ENCODE results near the gene EIF5.

The EIF5 gene

GRCh38 chr14:103296007-103296406 lies 38.0 kb upstream of the EIF5 start:
- Histone ChIP-seq H3K4me3 (no peak overlapping the region), H3K4me1 (no peaks in the 10 kb centered on the region), H3K27me3 (ENCODE audit: low read depth) (no peaks in the 10 kb centered on the region), H3K9me3 (no peaks in the 10 kb centered on the region), H3K36me3 (replicated peaks) (no peaks in the 10 kb centered on the region)
- DNase-seq (ENCODE audit: low spot score in 2 of 2), result no peak
- in situ Hi-C loops (cut with MboI; ENCODE audit: low sequenced_read_pairs), result loop anchor here (25.0 kb wide), 1 partner anchor 609 kb away; no protein-coding TSS in a partner anchor

- no peak for DNase-seq (ENCODE audit: low spot score in 2 of 2)
- in situ Hi-C loops (cut with MboI; ENCODE audit: low sequenced_read_pairs), result loop anchor here (25.0 kb wide), 1 partner anchor 610 kb away; no protein-coding TSS in a partner anchor
- H3K4me1 ChIP-seq, result no peaks in the 10 kb centered on the region
- H3K4me3 ChIP-seq, result no peak overlapping the region
- H3K36me3 ChIP-seq (replicated peaks), result no peaks in the 10 kb centered on the region
- no peaks in the 10 kb centered on the region for H3K27me3 ChIP-seq (ENCODE audit: low read depth)
- no peaks in the 10 kb centered on the region for H3K9me3 ChIP-seq
These were observed 37.0 kb upstream of the EIF5 start for GRCh38 chr14:103296987-103297386.

GRCh38 chr14:103298620-103299019 lies 35.4 kb upstream of the EIF5 start:
- H3K4me1 ChIP-seq, result no peaks in the 10 kb centered on the region
- no peaks in the 10 kb centered on the region for H3K9me3 ChIP-seq
- H3K27me3 ChIP-seq (ENCODE audit: low read depth), result no peaks in the 10 kb centered on the region
- in situ Hi-C loops (cut with MboI; ENCODE audit: low sequenced_read_pairs), result loop anchor here (25.0 kb wide), 1 partner anchor 611 kb away; no protein-coding TSS in a partner anchor
- DNase-seq (ENCODE audit: low spot score in 2 of 2), result no peak
- H3K4me3 ChIP-seq, result no peak overlapping the region
- no peaks in the 10 kb centered on the region for H3K36me3 ChIP-seq (replicated peaks)

GRCh38 chr14:103301512-103302354 lies 32.3 kb upstream of the EIF5 start:
- H3K36me3 ChIP-seq (replicated peaks), result no peaks in the 10 kb centered on the region
- in situ Hi-C loops (cut with MboI; ENCODE audit: low sequenced_read_pairs), result no loop called here
- no peak overlapping the region for H3K4me3 ChIP-seq
- no peak for DNase-seq (ENCODE audit: low spot score in 2 of 2)
- H3K27me3 ChIP-seq (ENCODE audit: low read depth), result 0 out of 2 replicates have a peak, but pooled peaks cover 3% of the 10 kb centered on the region
- H3K4me1 ChIP-seq, result no peaks in the 10 kb centered on the region
- no peaks in the 10 kb centered on the region for H3K9me3 ChIP-seq

- no peaks in the 10 kb centered on the region for H3K4me1 ChIP-seq
- 0 out of 2 replicates have a peak, but pooled peaks cover 3% of the 10 kb centered on the region for H3K27me3 ChIP-seq (ENCODE audit: low read depth)
- DNase-seq (ENCODE audit: low spot score in 2 of 2), result no peak
- in situ Hi-C loops (cut with MboI; ENCODE audit: low sequenced_read_pairs), result no loop called here
- no peak overlapping the region for H3K4me3 ChIP-seq
- no peaks in the 10 kb centered on the region for H3K9me3 ChIP-seq
- H3K36me3 ChIP-seq (replicated peaks), result no peaks in the 10 kb centered on the region
These were observed 31.1 kb upstream of the EIF5 start for GRCh38 chr14:103302966-103303365.

GRCh38 chr14:103304706-103305105 lies 29.3 kb upstream of the EIF5 start:
- no peak for DNase-seq (ENCODE audit: low spot score in 2 of 2)
- in situ Hi-C loops (cut with MboI; ENCODE audit: low sequenced_read_pairs), result no loop called here
- H3K4me1 ChIP-seq, result no peaks in the 10 kb centered on the region
- 0 out of 2 replicates have a peak, but pooled peaks cover 3% of the 10 kb centered on the region for H3K27me3 ChIP-seq (ENCODE audit: low read depth)
- no peak overlapping the region for H3K4me3 ChIP-seq
- H3K9me3 ChIP-seq, result no peaks in the 10 kb centered on the region
- no peaks in the 10 kb centered on the region for H3K36me3 ChIP-seq (replicated peaks)

- in situ Hi-C loops (cut with MboI; ENCODE audit: low sequenced_read_pairs), result no loop called here
These were observed 25.1 kb upstream of the EIF5 start for GRCh38 chr14:103308717-103309616.

GRCh38 chr14:103310576-103311095 lies 23.4 kb upstream of the EIF5 start:
- Histone ChIP-seq H3K4me3 (no peak overlapping the region), H3K36me3 (replicated peaks) (no peaks in the 10 kb centered on the region), H3K9me3 (no peaks in the 10 kb centered on the region), H3K4me1 (no peaks in the 10 kb centered on the region), H3K27me3 (ENCODE audit: low read depth) (no peaks in the 10 kb centered on the region)
- in situ Hi-C loops (cut with MboI; ENCODE audit: low sequenced_read_pairs), result no loop called here
- DNase-seq (ENCODE audit: low spot score in 2 of 2), result no peak

More at GRCh38 chr14:103308717-103309616, 25.1 kb upstream of the EIF5 start:
- Histone ChIP-seq H3K9me3 (no peaks in the 10 kb centered on the region), H3K27me3 (ENCODE audit: low read depth) (0 out of 2 replicates have a peak, but pooled peaks cover 3% of the 10 kb centered on the region), H3K36me3 (replicated peaks) (no peaks in the 10 kb centered on the region), H3K4me1 (no peaks in the 10 kb centered on the region), H3K4me3 (no peak overlapping the region)
- no peak for DNase-seq (ENCODE audit: low spot score in 2 of 2)

- no peak for DNase-seq (ENCODE audit: low spot score in 2 of 2)
- H3K4me1 ChIP-seq, result no peaks in the 10 kb centered on the region
- in situ Hi-C loops (cut with MboI; ENCODE audit: low sequenced_read_pairs), result no loop called here
These were observed 22.7 kb upstream of the EIF5 start for GRCh38 chr14:103311171-103311997.

GRCh38 chr14:103312006-103312635 lies 21.9 kb upstream of the EIF5 start:
- H3K36me3 ChIP-seq (replicated peaks), result no peaks in the 10 kb centered on the region
- DNase-seq (ENCODE audit: low spot score in 2 of 2), result no peak
- no peaks in the 10 kb centered on the region for H3K27me3 ChIP-seq (ENCODE audit: low read depth)
- H3K4me1 ChIP-seq, result no peaks in the 10 kb centered on the region
- no peaks in the 10 kb centered on the region for H3K9me3 ChIP-seq
- H3K4me3 ChIP-seq, result no peak overlapping the region
- in situ Hi-C loops (cut with MboI; ENCODE audit: low sequenced_read_pairs), result no loop called here

More at GRCh38 chr14:103311171-103311997, 22.7 kb upstream of the EIF5 start:
- no peaks in the 10 kb centered on the region for H3K36me3 ChIP-seq (replicated peaks)
- no peak overlapping the region for H3K4me3 ChIP-seq
- H3K9me3 ChIP-seq, result no peaks in the 10 kb centered on the region
- no peaks in the 10 kb centered on the region for H3K27me3 ChIP-seq (ENCODE audit: low read depth)

GRCh38 chr14:103313704-103314103 lies 20.3 kb upstream of the EIF5 start:
- Histone ChIP-seq H3K4me3 (no peak overlapping the region), H3K4me1 (no peaks in the 10 kb centered on the region), H3K9me3 (no peaks in the 10 kb centered on the region), H3K27me3 (ENCODE audit: low read depth) (no peaks in the 10 kb centered on the region), H3K36me3 (replicated peaks) (no peaks in the 10 kb centered on the region)
- in situ Hi-C loops (cut with MboI; ENCODE audit: low sequenced_read_pairs), result no loop called here
- no peak for DNase-seq (ENCODE audit: low spot score in 2 of 2)

- in situ Hi-C loops (cut with MboI; ENCODE audit: low sequenced_read_pairs), result no loop called here
- Histone ChIP-seq H3K9me3 (no peaks in the 10 kb centered on the region), H3K4me3 (no peak overlapping the region), H3K27me3 (ENCODE audit: low read depth) (no peaks in the 10 kb centered on the region), H3K4me1 (no peaks in the 10 kb centered on the region), H3K36me3 (replicated peaks) (no peaks in the 10 kb centered on the region)
- no peak for DNase-seq (ENCODE audit: low spot score in 2 of 2)
These were observed 19.4 kb upstream of the EIF5 start for GRCh38 chr14:103314496-103315277.

All from HAP-1 (cell line).